ENCODE measurements around the gene CBFA2T3.

The CBFA2T3 gene

GRCh38 chr16:88957887-88958577, 19.0 kb downstream of the CBFA2T3 start:
- DNase-seq, result no peak

GRCh38 chr16:88957433-88957767, 19.6 kb downstream of the CBFA2T3 start:
- no peak for DNase-seq

- no peak for DNase-seq
Observed at GRCh38 chr16:88956546-88957432, 20.2 kb downstream of the CBFA2T3 start.

- no peak for DNase-seq
Observed at GRCh38 chr16:88955906-88956305, 21.1 kb downstream of the CBFA2T3 start.

GRCh38 chr16:88953003-88953690, 23.9 kb downstream of the CBFA2T3 start:
- DNase-seq, result no peak

DNA sequence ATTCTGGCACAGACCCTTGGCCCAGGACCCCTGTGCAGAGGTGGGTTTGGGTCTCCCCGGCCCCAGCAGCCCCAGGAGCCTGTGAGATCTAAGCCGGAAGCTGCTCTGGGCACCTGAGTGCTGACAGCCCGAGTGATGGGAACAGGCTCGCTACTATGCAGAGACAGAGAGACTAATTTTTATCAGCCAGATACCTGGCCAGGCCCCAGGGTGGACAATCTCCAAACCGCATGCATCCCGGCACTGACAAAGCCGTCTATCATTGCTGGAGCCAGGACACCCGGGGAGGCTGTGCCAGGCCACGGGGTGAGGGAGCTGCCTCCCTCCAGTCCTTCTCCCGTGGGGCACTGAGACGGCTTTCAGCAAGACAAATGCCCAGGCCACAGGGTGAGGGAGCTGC, 25.0 kb downstream of the CBFA2T3 start:
- no peak for DNase-seq

DNA sequence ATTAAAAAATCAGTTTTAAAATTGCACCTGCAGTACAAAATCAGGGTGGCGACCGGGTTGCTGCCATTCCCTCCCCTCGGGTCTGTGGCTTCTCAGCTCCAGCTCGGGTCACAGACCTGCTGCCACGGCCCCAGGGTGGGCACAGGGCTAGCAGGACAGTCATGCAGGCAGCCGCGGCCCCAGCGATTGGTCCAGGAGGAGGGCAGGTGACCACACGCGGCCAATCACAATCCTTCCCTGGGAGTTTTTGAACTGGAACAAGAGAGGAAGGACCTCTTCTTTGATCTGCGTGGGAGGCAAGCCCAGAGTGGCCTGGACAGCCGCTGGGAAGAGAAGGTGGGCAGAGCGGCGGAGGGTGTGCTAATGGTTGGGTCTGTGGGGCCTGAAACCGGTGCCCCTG, 25.5 kb downstream of the CBFA2T3 start:
- DNase-seq, result no peak

DNA sequence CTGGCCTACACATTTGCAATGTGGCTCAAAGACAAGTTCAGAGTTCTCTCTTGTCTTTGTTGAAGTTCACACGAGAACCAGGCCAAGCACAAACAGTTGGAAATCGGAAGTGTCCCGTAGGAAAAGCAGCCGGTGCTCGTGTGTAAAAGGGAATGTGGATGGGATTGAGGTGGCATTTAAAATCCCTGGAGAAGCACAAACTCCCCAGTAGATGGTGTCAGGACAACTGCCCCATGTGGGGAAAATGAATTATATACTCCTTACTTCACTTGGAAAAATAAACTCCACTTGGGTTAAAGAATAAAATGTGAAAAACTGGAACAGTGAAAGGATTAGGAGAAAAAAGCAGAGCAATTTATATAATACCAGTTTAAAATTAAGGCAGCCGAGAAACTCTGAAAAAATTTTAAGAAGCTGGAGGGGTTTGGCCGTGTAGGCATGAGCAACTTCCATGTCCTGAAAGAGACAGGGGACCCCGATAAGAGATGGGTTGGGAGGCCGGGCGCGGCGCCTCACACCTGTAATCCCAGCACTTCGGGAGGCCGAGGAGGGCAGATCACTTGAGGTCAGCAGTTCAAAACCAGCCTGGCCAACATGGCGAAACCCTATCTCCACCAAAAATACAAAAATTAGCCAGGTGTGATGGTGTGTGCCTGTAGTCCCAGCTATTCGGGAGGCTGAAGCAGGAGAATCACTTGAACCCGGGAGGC, 28.1 kb downstream of the CBFA2T3 start:
- no peak for DNase-seq

GRCh38 chr16:88945473-88945872, 31.5 kb downstream of the CBFA2T3 start:
- no peak for DNase-seq

DNA sequence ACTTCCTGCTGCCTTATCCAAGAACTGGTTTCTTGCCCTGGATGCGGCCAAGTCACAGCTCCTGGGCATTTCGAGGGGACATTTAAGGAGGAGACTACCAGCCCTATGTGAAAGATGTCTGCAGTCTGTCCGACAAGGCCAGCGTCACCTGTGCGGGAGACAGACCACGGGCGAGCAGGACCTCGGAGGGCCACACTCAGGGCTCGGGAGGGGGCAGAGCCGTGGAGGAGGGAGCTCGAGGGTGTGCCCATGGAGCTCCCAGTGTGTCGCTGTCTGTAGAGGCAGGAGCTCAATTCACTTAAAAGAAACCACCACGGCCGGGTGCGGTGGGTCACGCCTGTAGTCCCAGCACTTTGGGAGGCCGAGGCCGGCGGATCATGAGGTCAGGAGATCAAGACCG, 33.3 kb downstream of the CBFA2T3 start:
- no peak for DNase-seq

DNA sequence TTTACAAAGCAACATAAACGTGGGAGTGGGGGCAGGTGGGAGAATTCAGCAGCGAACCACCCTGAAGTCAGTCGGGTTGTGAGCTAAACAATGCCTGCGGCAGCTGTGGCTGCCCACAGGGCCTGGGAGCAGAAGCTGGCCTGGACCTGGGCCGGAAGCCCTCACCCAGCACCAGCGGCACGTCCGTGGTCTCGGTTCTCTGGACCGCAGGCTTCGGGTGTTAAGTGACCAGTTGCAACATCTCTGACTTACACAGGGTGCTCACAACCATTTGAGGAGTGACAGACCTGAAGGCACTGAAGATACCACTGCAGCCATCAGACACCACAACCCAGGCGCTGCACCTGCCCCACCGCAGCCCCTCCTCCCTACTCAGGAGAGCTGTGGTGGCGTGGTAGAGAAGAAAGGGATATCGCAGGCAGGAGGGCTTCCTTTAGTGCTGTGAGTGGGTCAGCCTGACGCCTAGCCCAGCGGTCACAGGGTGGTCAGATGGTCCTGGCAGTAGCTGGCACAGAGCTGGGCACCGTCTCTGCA, 33.8 kb downstream of the CBFA2T3 start:
- DNase-seq, result no peak

- DNase-seq, result no peak
Observed at GRCh38 chr16:88941913-88942909, 34.8 kb downstream of the CBFA2T3 start.

GRCh38 chr16:88940862-88941817, 35.9 kb downstream of the CBFA2T3 start:
- no peak for DNase-seq

- DNase-seq, result no peak
Observed at GRCh38 chr16:88939972-88940861, 36.8 kb downstream of the CBFA2T3 start.

DNA sequence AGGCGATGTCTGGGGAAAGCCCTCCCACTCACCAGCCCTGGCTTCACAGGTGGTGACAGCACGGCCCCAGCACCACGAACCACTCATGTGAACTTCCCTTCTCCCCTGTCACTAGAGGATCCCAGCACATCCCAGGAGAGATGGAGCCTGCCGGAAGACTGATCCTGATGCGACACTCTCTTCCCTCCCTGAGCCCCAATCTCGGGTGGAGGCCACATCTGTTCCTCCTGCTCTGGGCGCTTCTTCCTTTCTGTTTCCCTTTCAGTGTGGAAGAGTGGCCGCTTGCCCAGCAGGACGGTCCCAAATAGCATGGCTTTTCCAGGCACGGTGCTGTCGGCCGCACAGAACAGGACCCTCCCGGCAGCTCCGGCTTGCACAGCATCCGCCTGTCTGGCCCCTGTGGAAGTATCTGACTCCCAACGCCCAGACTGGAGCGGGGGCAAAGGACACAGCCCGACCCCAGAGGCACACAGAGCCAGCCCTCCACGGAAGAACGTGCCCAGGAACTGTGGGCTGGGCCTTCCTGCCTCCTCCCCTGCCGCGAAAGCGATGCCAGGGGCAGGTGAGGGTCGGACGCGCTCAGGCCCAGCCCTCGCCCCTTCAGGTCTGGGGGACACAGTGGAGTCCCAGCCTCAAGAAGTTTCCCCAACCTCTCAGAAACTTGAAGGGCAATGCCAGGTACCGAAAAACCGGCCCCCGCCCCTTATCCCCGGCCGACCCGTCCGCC, 37.6 kb downstream of the CBFA2T3 start:
- no peak for DNase-seq

DNA sequence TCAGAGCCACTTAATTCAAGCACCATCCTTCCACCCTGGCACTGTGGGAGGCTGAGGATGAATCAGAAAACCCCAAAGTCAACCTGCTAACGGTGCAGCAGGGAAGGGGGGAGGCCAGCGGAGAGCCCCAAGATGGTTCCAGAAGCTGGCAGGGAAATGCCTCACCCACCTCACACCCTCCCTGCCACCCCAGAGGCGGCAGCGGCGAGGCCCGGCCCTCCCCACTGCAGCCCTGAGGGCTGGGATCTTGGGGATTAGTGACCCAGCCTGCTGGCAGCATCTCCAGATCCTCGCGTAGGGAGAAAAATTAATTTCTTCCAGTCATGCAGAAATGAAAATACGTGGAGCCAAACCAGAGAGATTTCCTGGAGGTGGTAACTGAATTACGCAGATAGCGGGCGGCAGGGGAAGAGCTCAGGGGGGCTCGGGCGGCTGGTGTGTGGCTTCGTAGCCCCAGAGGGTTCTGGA, 38.2 kb downstream of the CBFA2T3 start:
- DNase-seq, result no peak

- DNase-seq, result no peak
Observed at GRCh38 chr16:88938119-88938776, 38.8 kb downstream of the CBFA2T3 start.

DNA sequence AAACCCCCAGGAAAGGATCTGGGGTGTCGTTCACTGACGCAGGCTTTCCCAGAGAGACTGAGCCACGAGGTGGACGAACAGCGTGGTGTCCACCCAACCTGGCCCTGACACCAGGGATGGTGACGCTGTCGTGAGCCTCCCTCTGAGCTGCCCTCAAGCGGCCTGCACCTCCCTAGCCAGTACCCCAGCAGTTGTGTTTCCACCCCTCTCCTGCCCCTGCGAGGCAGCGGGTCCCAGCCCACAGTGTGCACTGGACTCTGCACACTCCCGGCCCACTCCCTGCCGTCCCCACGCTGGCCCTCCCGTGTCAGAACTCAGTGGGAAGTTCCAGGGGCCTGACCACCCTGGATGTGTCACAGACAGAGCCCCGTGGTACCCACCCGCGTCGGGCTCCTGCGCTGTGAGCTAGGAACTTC, 39.8 kb downstream of the CBFA2T3 start:
- no peak for DNase-seq

Measured in DMS153 (cell line).